GM21619 (cell line): ENCODE data around the gene DCP1B.

ENCODE experiments used
- ATAC-seq: cut with Tn5 transposase; IDR thresholded peaks from one replicate; pipeline ENCODE4 v1.9.1; 2021; ENCODE audit not compliant: unreplicated experiment

The DCP1B gene

GRCh38 chr12:1920971-1921370 is 83.3 kb downstream of the DCP1B start:
- ATAC-seq = no peak

GRCh38 chr12:1920436-1920835 is 83.8 kb downstream of the DCP1B start:
- ATAC-seq = no peak

- ATAC-seq = no peak
These were observed 84.5 kb downstream of the DCP1B start for GRCh38 chr12:1919763-1920162.

GRCh38 chr12:1919284-1919683 is 85.0 kb downstream of the DCP1B start:
- ATAC-seq = no peak

GRCh38 chr12:1918884-1919236 is 85.4 kb downstream of the DCP1B start:
- ATAC-seq = no peak

- ATAC-seq = no peak
These were observed 86.0 kb downstream of the DCP1B start, which contains the start of gene CACNA2D4 for GRCh38 chr12:1918081-1918883. Gene CACNA2D4, minus strand, starts transcription at chr12:1918652. Its CDS starts 179 bp downstream, at chr12:1918473.

GRCh38 chr12:1917172-1918070 is 86.8 kb downstream of the DCP1B start:
- ATAC-seq = no peak

- ATAC-seq = no peak
These were observed 87.7 kb downstream of the DCP1B start for GRCh38 chr12:1916371-1917171.

GRCh38 chr12:1915082-1915968 is 88.9 kb downstream of the DCP1B start:
- ATAC-seq = no peak

- ATAC-seq = no peak
These were observed 89.9 kb downstream of the DCP1B start for GRCh38 chr12:1914114-1914911.

GRCh38 chr12:1913377-1914113 is 90.7 kb downstream of the DCP1B start:
- no peak for ATAC-seq

GRCh38 chr12:1912580-1913376 is 91.5 kb downstream of the DCP1B start:
- no peak for ATAC-seq

GRCh38 chr12:1911598-1912575 is 92.4 kb downstream of the DCP1B start:
- no peak for ATAC-seq

GRCh38 chr12:1910468-1910867 is 93.8 kb downstream of the DCP1B start:
- no peak for ATAC-seq

GRCh38 chr12:1908758-1909157 is 95.5 kb downstream of the DCP1B start:
- ATAC-seq = no peak
